NOMO-1 treated with DMSO at 0.1 percent for 48 hours (cell line): ENCODE measurements around the gene ARID4B.
"Not testable (repeated sequence)": the region's sequence is repeated elsewhere in the genome, so short reads cannot be mapped to it uniquely, and the experiment has no call there.

Experiments
- DNase-seq: peaks from one replicate; lab custom pipeline; 2025; ENCODE audit not compliant: unreplicated experiment; lab: John Stamatoyannopoulos, UW

ARID4B gene, protein sequence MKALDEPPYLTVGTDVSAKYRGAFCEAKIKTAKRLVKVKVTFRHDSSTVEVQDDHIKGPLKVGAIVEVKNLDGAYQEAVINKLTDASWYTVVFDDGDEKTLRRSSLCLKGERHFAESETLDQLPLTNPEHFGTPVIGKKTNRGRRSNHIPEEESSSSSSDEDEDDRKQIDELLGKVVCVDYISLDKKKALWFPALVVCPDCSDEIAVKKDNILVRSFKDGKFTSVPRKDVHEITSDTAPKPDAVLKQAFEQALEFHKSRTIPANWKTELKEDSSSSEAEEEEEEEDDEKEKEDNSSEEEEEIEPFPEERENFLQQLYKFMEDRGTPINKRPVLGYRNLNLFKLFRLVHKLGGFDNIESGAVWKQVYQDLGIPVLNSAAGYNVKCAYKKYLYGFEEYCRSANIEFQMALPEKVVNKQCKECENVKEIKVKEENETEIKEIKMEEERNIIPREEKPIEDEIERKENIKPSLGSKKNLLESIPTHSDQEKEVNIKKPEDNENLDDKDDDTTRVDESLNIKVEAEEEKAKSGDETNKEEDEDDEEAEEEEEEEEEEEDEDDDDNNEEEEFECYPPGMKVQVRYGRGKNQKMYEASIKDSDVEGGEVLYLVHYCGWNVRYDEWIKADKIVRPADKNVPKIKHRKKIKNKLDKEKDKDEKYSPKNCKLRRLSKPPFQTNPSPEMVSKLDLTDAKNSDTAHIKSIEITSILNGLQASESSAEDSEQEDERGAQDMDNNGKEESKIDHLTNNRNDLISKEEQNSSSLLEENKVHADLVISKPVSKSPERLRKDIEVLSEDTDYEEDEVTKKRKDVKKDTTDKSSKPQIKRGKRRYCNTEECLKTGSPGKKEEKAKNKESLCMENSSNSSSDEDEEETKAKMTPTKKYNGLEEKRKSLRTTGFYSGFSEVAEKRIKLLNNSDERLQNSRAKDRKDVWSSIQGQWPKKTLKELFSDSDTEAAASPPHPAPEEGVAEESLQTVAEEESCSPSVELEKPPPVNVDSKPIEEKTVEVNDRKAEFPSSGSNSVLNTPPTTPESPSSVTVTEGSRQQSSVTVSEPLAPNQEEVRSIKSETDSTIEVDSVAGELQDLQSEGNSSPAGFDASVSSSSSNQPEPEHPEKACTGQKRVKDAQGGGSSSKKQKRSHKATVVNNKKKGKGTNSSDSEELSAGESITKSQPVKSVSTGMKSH (N-terminal part only)

DNA sequence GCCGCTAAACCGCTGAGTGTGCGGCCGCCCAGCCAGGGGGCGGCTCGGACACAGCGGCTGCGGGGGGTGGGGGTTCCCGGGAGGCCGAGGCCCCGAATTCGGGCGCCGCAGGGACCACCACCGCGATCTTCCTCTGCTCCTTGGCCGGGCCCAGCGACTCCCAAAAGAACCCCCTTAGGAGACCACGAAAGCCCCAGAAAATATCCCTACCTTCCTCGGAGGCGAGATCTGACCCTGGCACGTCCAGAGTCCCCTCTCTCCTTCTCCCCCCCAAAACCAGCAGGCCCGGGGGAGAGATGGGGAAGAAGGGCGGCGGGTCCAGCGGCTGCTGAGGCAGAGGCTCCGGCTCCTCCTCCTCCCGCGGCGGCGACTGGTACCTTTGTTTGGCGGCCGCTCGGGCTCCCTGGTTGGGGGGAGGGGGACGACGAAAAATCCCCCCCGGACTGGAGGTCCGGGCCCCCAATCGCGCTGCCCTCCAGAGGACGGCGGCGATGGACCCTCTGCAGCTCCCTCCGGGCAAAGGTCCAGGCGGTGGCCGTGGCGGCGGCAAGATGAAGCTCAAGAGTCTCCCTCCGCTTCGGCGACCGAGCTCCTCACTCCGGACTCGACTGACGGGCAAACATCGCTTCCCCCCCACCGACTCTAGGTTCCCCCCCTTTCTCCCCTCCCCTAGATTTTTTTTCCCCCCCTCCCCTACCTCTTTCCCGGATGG is at the start of gene ARID4B:
Gene ARID4B, minus strand, starts transcription at position 621 of the 712 bp plus-strand sequence. CDS start 1,260 bp downstream, outside the sequence.
- no peak for DNase-seq

- no peak for DNase-seq
Measured at GRCh38 chr1:235375919-235376605, 48.1 kb upstream of the ARID4B start.

GRCh38 chr1:235369802-235370201 is 41.8 kb upstream of the ARID4B start:
- no peak for DNase-seq

DNA sequence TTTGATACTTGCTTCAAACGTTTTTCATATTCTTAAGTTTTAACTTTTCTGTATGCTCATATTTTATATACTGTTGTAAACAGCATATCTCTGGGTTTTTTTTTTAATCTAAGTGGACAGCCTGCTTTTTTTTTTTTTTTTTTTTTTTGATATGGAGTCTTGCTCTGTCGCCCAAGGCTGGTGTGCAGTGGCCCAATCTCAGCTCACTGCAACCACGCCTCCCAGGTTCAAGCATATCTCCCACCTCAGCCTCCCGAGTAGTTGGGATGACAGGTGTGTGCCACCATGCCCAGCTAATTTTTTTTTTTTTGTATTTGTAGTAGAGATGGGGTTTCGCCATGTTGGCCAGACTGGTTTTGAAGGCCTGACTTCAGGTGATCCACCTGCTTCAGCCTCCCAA is 40.4 kb upstream of the ARID4B start:
- no peak for DNase-seq

DNA sequence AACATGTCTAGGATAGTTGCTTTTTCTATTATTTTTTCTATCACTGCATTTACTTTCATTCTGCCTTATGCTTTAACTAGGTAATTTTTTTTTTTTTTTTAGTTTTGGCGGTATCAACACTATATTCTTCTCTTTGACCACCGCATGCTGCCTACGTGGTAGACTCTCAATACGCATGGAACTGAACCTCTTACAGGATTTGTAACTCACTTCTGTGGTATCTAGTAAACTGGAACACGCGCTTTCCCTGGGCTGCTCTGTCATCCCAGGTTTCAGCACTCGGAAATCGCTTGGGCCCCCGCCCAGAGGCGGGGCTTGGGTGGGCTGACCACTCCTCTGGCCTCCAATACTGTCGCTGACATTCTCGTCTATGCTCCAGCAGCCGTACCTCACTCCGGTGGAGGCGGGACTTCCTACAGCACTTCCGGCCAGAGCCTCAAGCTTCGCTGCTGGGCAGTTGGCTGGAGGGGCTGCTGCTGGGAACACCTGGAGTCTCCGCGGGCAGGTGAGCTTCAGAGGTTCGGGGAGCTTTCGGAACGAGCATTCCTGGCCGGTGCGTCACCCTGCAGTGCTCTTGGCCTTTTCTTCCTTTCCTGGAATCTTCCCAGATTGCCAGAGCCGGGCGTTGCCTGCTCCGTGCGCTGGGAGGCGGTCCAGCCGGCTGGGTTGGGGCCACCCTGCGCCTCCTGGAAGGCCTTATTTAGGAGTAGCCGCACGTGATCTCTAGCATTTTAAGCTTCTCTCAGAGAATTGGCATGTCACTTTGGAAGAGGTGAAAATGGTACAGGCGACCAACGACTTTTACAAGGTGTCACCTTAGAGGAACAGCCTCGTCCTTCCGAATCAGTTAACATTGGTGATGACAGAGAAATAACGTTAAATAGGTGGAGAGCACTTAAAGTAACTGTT is 39.3 kb upstream of the ARID4B start, which contains the start of gene TBCE:
Gene TBCE, plus strand, starts transcription at position 428 of the 909 bp plus-strand sequence. CDS start 12,623 bp downstream, outside the sequence.
- DNase-seq = peak; percentile 95

GRCh38 chr1:235366286-235366685 is 38.3 kb upstream of the ARID4B start:
- no peak for DNase-seq

DNA sequence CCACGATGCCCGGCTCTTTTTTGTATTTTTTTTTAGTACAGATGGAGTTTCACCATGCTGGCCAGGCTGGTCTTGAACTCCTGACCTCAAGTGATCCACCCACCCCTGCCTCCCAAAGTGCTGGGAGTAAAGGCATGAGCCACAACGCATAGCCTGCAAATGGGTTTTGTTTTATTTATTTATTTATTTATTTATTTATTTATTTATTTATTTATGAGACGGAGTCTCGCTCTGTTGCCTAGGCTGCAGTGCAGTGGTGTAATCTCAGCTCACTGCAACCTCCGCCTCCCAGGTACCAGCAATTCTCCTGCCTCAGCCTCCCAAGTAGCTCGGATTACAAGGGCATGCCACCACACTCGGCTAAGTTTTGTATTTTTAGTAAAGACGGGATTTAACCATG is 36.2 kb upstream of the ARID4B start:
- DNase-seq = not testable (repeated sequence)

- DNase-seq = no peak
Measured at GRCh38 chr1:235358899-235359298, 30.9 kb upstream of the ARID4B start.

DNA sequence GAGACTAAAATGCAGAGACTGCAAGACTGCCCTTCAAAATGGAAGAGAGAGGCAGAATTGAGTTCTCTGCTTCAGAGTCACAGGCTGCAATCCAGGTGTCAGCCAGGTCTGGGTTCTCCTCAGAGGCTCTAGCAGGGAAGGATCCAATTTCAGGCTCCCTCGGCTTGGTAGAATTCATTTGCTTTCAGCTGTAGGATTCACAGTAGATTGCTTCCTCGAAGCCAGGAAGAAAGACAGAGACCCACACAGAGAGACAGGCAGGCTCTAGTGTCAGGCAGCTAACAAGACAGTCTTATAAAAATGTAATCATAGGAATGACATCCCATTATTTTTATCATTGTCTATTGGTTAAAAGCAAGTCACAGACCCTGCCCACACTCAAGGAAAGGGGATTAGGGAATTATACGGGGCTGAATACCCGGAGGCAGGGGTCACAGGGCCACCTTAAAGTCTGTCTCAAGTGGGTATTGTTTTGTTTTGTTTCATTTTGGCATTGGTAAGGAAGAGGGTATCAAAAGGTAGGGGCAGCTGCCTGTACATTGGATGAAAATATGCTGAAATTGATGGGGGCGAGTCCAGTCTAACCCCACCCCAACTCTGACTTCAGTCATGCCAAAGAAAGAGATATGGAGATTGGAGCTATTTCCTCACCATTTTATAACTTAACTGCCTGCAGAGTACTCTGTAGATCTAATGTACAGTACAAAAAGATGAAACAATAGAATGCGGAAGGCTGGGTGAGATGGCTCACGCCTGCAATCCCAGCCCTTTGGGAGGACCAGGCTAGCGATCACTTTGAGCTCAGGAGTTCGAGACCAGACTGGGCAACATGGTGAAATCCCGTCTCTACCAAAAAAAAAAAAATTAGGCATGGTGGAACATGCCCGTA is 29.8 kb upstream of the ARID4B start:
- DNase-seq = no peak

DNA sequence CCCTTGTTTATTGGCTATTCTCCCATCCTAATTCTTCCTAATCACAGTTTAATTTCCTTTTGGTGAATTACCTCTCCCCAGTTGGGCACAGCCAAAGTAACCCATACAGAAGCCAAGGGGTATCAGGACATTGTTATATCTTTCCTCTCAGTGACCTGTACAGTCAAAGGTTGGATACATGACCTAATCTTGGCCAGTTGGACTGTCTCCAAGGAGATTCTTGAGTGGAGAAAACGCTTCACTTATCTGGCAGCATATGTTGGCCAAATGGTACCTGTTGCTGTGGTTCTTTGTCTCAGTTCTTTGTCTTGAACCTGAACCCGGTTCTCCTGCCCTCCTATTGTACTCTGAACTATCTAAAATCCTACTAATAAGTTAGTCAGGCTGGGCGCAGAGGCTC is 23.9 kb upstream of the ARID4B start:
- DNase-seq = no peak

GRCh38 chr1:235351441-235351840 is 23.5 kb upstream of the ARID4B start:
- no peak for DNase-seq

DNA sequence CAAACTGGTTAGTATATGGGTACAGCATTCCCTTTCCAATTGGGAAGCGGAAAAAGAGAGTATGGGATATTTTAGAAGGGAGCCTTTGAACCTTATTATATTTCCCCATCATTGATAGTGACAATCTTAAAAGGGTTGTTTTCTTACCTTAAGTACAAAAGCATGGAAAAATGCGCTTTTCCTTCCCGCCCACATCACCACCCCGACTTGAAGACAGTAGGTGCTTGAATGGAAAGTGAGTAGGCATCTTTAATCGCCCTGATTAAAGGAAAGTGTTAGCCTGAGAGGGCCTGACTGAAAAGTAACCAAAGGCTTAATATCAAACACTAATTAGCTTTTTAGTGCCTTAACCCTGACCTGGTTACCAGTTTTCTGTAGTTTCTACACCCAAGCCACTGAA is 15.7 kb upstream of the ARID4B start:
- no peak for DNase-seq

- DNase-seq = no peak
Measured at GRCh38 chr1:235342471-235342870, 14.5 kb upstream of the ARID4B start.

DNA sequence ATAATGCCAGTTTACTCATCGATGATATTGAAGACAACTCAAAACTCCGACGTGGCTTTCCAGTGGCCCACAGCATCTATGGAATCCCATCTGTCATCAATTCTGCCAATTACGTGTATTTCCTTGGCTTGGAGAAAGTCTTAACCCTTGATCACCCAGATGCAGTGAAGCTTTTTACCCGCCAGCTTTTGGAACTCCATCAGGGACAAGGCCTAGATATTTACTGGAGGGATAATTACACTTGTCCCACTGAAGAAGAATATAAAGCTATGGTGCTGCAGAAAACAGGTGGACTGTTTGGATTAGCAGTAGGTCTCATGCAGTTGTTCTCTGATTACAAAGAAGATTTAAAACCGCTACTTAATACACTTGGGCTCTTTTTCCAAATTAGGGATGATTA is 14.1 kb upstream of the ARID4B start:
- DNase-seq = no peak

DNA sequence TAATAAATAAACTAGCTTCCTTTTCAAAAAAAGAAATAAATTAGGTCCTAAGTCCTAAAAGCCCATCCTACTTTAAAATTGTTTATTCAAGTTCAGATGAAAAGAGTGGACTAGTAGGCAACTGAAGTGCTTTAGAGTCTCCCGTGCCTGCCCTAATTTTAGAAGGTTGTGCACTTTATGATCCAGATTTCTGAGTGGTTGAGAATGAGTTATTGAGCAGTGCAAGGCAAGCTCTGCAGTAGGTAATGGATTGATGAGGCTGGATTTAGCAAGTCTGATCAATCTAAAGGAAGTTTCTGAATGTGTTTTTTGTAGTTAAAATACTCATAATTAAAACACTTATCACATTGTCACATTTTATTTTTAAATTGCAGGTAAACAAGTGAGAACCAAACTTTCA is 13.4 kb upstream of the ARID4B start:
- no peak for DNase-seq

DNA sequence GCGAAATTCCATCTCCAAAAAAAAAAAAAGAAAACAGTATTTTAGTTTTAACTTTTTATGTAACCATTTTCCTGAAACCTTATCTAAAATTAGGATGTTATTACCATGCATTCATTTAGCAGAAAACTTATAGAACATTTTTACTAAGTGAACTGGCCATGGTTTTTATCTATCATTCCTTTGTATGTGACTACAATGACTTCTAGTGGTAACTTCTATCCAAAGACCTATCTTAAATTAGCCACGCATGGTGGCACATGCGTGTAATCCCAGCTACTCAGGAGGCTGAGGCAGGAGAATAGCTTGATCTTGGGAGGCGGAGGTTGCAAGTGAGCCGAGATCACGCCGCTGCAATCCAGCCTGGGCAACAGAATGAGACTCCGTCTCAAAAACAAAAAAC is 11.8 kb upstream of the ARID4B start:
- DNase-seq = no peak

GRCh38 chr1:235336903-235337302 is 8.9 kb upstream of the ARID4B start:
- no peak for DNase-seq

DNA sequence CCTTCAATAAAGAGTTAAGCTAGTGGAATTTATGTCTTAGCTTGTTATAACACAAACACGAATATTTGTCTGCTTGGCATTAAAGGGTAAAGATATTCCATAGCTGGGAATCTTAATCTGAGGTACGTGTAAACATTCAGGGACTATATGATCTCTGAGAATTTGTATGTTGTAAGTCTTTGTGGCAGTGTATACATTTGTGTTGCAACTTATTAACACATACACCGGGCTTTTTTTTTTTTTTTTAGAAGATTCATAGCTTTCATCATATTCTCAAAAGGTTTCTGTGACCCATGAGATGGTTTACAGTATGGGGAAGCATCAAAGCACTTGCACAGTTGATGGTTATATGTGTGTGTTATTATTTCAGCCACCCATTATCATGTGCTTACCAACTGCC is 3.4 kb upstream of the ARID4B start:
- DNase-seq = peak; percentile 10
